AG10803 (cell line): ENCODE measurements around the gene SLC22A24.

Experiments
- DNase-seq: peaks from one replicate; pipeline ENCODE4 v3.0.0; 2010; ENCODE audit warnings: low read depth
- H3K4me3 ChIP-seq: 2 replicates; pipeline ENCODE4 v1.5.1; 2011; ENCODE audit warnings: mild to moderate bottlenecking, low read length, control low read depth
- CTCF ChIP-seq: conservative IDR thresholded peaks from 2 replicates; pipeline ENCODE4 v1.5.1; 2011; ENCODE audit warnings: mild to moderate bottlenecking, low read length, control low read depth, inconsistent platforms

The SLC22A24 gene

GRCh38 chr11:63144121-63144520 lies at the start of gene SLC22A24:
TSS of gene SLC22A24 (minus strand) at chr11:63144221. CDS start at chr11:63143779, 442 bp downstream.
- no peak within 1 kb of the TSS for H3K4me3 ChIP-seq

GRCh38 chr11:63180536-63180935 lies 36.5 kb upstream of the SLC22A24 start:
- no peak for TF ChIP-seq CTCF
- no peak overlapping the region for H3K4me3 ChIP-seq
- no peak for DNase-seq

More at GRCh38 chr11:63144121-63144520, at the start of gene SLC22A24:
- no peak for TF ChIP-seq CTCF
- no peak for DNase-seq

- no peak overlapping the region for H3K4me3 ChIP-seq
- no peak for DNase-seq
- TF ChIP-seq CTCF, result no peak
These were observed 35.5 kb upstream of the SLC22A24 start for GRCh38 chr11:63179432-63180041.

GRCh38 chr11:63177872-63178271 lies 33.9 kb upstream of the SLC22A24 start:
- no peak for DNase-seq
- no peak for TF ChIP-seq CTCF
- no peak overlapping the region for H3K4me3 ChIP-seq

- no peak overlapping the region for H3K4me3 ChIP-seq
- no peak for DNase-seq
- TF ChIP-seq CTCF, result no peak
These were observed 21.8 kb upstream of the SLC22A24 start for GRCh38 chr11:63165706-63166310.

GRCh38 chr11:63155794-63156193 lies 11.8 kb upstream of the SLC22A24 start:
- H3K4me3 ChIP-seq, result no peak overlapping the region
- no peak for DNase-seq
- TF ChIP-seq CTCF, result no peak

- no peak overlapping the region for H3K4me3 ChIP-seq
- no peak for TF ChIP-seq CTCF
- no peak for DNase-seq
These were observed 2.6 kb upstream of the SLC22A24 start for GRCh38 chr11:63146581-63146980.
